Progenitor cell of endocrine pancreas (in vitro differentiated cells): ENCODE data around the gene AKT3. TPM values are rescaled to one million over a fixed set of nuclear protein-coding genes. Genes with fewer than 3 reads are reported as not detected.
"Not testable (repeated sequence)": the region's sequence is repeated elsewhere in the genome, so short reads cannot be mapped to it uniquely, and the experiment has no call there.

ENCODE experiments used
- DNase-seq: peaks from one replicate; pipeline ENCODE4 v3.0.0; 2021; ENCODE audit warnings: low spot score; ENCODE audit not compliant: unreplicated experiment
- H3K27ac Mint-ChIP-seq: 2 replicates; pipeline ENCODE4 v1.8.0; 2021; ENCODE audit warnings: mild to moderate bottlenecking, moderate library complexity, mixed read lengths
- H3K27me3 Mint-ChIP-seq: 2 replicates; pipeline ENCODE4 v1.8.0; 2021; ENCODE audit warnings: mixed read lengths
- H3K36me3 Mint-ChIP-seq: 2 replicates; pipeline ENCODE4 v1.8.0; 2022; ENCODE audit warnings: mixed read lengths; ENCODE audit not compliant: insufficient read depth
- H3K4me1 Mint-ChIP-seq: 2 replicates; pipeline ENCODE4 v1.8.0; 2021; ENCODE audit warnings: low read depth, mixed read lengths
- H3K4me3 Mint-ChIP-seq: 2 replicates; pipeline ENCODE4 v1.8.0; 2021; ENCODE audit warnings: low read depth, mild to moderate bottlenecking, moderate library complexity, mixed read lengths
- H3K9me3 Mint-ChIP-seq: 2 replicates; pipeline ENCODE4 v1.8.0; 2021; ENCODE audit warnings: low read depth, mixed read lengths
- CTCF ChIP-seq: fragments of 200-600 bp; sonication (generic); IDR thresholded peaks from one replicate; pipeline ENCODE4 v1.5.0; 2021; ENCODE audit warnings: antibody characterized with exemption, mild to moderate bottlenecking; ENCODE audit not compliant: unreplicated experiment
- total RNA-seq: library from RNA; stranded (reverse); gene quantifications from 2 replicates; pipeline ENCODE4 v1.2.1, GENCODE V29; 2021

The AKT3 gene
- total RNA-seq, 1 donor from 2014 or later = 45.5 TPM

- Mint-ChIP-seq H3K9me3 (peaks cover 7% of the 10 kb centered on the region), H3K36me3 (peaks cover 6% of the 10 kb centered on the region), H3K27ac (no peak overlapping the region), H3K4me1 (peaks cover 6% of the 10 kb centered on the region), H3K4me3 (no peak overlapping the region), H3K27me3 (no peaks in the 10 kb centered on the region)
- TF ChIP-seq CTCF = no peak
- no peak for DNase-seq
Measured at GRCh38 chr1:243667133-243667532, 182.9 kb downstream of the AKT3 start.

GRCh38 chr1:243663651-243664050, 186.4 kb downstream of the AKT3 start:
- DNase-seq = no peak
- no peaks in the 10 kb centered on the region for H3K27me3 Mint-ChIP-seq
- no peak overlapping the region for H3K4me3 Mint-ChIP-seq
- no peak for TF ChIP-seq CTCF
- peaks cover 11% of the 10 kb centered on the region for H3K36me3 Mint-ChIP-seq
- H3K4me1 Mint-ChIP-seq = peaks cover 2% of the 10 kb centered on the region
- H3K27ac Mint-ChIP-seq = no peak overlapping the region
- peaks cover 6% of the 10 kb centered on the region for H3K9me3 Mint-ChIP-seq

GRCh38 chr1:243662169-243662568, 187.9 kb downstream of the AKT3 start:
- not testable (repeated sequence) for H3K27me3 Mint-ChIP-seq, H3K9me3 Mint-ChIP-seq, H3K4me1 Mint-ChIP-seq, H3K4me3 Mint-ChIP-seq, H3K27ac Mint-ChIP-seq, DNase-seq
- peaks cover 13% of the 10 kb centered on the region for H3K36me3 Mint-ChIP-seq

- Mint-ChIP-seq H3K9me3 (peaks cover 3% of the 10 kb centered on the region), H3K36me3 (peaks cover 9% of the 10 kb centered on the region), H3K27ac (no peak overlapping the region), H3K27me3 (no peaks in the 10 kb centered on the region), H3K4me3 (no peak overlapping the region), H3K4me1 (no peaks in the 10 kb centered on the region)
- DNase-seq = no peak
- TF ChIP-seq CTCF = no peak
Measured at GRCh38 chr1:243658594-243659105, 191.4 kb downstream of the AKT3 start.

GRCh38 chr1:243657793-243658192, 192.2 kb downstream of the AKT3 start:
- Mint-ChIP-seq H3K4me1 (no peaks in the 10 kb centered on the region), H3K9me3 (peaks cover 5% of the 10 kb centered on the region), H3K4me3 (no peak overlapping the region), H3K27me3 (no peaks in the 10 kb centered on the region), H3K27ac (no peak overlapping the region), H3K36me3 (peaks cover 14% of the 10 kb centered on the region)
- no peak for TF ChIP-seq CTCF
- no peak for DNase-seq

GRCh38 chr1:243649530-243649929, 200.5 kb downstream of the AKT3 start:
- not testable (repeated sequence) for H3K4me1 Mint-ChIP-seq, H3K4me3 Mint-ChIP-seq, H3K27ac Mint-ChIP-seq, DNase-seq, H3K27me3 Mint-ChIP-seq
- Mint-ChIP-seq H3K9me3 (peaks cover 25% of the 10 kb centered on the region), H3K36me3 (peaks cover 23% of the 10 kb centered on the region)
